Amygdala (tissue), 56 donors: Measurements from ENCODE around the gene CCDC170.
A peak's percentile ranks its signal among the peaks of the same experiment; 100 is the strongest.
"Not testable (repeated sequence)": the region's sequence is repeated elsewhere in the genome, so short reads cannot be mapped to it uniquely, and the experiment has no call there.

Source experiments
- DNase-seq, 56 donors: peaks; one replicate each; lab custom pipeline; 2025; lab: John Stamatoyannopoulos, UW

Gene CCDC170

DNA sequence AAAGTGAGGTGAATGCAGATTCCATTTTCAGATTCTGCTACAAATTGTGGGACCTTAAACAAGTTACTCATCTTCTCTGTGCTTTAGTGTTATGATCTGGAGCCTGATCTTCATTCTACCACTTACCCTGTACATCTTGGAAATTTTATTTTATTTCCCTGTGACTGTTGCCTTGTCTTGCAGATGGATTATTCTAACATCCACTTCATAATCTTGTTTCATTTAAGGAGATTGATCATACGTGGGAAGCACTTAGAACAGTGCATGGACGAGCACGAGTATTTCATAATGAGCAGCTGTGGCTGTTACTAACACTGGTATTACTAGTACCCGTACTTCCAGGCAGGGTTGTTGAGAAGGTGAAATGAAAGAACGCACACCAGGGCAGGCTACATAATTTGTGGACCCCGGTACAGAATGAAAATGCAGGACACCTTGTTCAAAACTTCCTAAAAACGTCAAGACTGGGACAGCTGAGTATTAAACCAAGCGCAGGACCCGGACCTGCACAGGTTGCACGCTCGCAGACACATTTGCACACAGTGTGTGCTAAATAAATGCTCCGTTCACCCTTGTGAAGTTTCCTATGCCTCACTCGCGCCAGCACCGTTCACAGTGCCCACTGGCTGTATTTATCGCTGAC is 535 bp upstream of the CCDC170 start:
- DNase-seq = peak in 1 of 56 donors; percentile 28

DNA sequence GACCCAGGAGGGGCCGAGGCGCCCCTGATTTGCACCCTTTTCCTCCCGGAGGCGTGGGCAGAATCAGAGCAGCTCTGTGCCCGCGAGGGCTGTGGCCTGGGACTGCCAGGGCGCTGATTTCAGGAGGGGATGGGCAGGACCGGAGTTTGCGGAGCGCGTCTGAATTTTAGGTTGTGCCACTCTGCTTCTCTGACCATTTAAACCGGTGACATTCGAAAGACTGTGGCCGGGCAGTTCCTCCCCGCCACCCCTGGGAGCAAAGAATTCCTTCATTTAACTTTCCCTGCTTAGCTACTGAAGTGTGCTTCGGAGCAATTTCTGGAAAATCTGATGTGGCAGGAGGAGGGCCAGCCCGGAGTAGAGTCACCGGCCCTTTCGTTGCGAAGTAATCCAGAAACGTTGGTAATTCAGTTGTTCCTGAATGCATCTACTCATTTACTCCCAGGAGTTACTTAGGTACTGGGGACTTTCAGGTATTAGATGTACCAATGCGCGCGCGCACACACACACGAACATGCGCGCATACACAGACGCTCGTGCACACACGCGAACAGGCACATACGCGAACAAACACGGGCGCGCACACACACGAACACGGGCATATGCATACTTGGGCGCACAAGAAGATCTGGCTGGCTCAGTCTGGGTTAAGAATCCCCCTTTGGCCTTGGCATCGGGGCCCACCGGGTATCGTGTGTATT is 568 bp downstream of the CCDC170 start:
- peak in 26 of 56 donors; percentile 1 to 41 (median 15) for DNase-seq

DNA sequence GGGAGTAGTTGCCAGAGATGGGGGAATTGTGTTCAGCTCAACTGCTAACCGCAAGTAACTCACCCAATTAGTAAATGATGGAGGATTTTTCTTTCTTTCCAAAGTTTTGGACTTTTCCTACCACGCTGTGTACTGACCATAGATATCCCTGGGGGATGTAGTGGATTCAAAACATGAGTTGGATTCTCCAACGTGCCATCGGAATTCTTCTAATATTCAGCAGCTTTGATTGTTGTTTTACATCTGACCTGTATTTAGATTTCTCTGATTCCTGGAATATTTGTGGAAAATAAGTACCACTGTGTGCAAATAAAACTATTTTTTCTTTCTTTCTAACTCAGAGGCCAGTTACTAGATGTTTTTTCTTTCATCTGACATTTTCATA is 1.1 kb downstream of the CCDC170 start:
- DNase-seq = no peak

- DNase-seq = no peak
Observed at GRCh38 chr6:151495380-151495779, 1.6 kb downstream of the CCDC170 start.

DNA sequence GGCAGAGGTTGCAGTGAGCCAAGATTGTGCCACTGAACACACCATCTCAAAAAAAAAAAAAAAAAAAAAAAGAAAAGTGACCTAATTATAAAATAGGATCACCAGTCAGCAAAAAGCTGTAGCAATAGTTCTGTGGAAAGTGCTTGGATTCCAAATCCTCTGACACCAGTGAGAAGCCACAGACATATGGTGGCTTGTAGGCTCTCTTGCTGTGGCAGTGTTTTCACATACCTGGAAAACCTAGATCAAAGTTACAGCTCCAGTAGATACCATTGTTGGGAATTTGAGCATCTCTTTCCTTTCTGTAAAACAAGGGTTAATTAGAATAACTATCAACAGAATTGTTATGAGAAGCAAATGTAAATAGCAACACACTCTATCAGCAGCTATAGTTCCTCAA is 4.1 kb downstream of the CCDC170 start:
- no peak for DNase-seq

DNA sequence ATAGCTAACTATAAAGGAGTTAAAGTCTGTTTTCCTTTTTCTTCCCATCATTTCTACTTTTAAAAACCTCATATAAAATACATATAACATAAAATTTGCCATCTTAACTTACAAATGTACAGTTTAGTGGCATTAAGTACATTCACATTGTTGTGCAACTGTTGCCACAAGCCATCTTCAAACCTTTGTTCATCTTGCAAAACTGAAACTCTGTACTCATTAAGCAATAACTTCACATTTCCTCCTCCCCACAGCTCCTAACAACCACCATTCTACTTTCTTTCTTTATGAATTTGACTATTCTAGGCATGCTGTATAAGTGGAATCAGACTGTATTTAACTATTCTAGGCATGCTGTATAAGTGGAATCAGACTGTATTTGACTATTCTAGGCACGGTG is 4.5 kb downstream of the CCDC170 start:
- no peak for DNase-seq

DNA sequence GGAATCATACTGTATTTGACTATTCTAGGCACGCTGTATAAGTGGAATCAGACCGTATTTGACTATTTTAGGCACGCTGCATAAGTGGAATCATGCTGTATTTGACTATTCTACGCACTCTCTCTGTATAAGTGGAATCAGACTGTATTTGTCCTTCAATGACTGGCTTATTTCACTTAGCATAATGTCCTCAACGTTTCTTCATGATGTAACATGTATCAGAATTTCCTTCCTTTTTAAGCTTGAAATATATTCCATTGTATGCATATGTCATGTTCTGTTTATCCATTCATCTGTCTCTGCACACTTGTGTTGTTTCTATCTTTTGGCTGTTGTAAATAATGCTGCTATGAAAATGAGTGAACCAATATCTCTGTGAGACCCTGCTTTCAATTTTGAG is 5.7 kb downstream of the CCDC170 start:
- DNase-seq = no peak

GRCh38 chr6:151501511-151502136 is 7.8 kb downstream of the CCDC170 start:
- no peak for DNase-seq

- no peak for DNase-seq
Observed at GRCh38 chr6:151502499-151502898, 8.7 kb downstream of the CCDC170 start.

DNA sequence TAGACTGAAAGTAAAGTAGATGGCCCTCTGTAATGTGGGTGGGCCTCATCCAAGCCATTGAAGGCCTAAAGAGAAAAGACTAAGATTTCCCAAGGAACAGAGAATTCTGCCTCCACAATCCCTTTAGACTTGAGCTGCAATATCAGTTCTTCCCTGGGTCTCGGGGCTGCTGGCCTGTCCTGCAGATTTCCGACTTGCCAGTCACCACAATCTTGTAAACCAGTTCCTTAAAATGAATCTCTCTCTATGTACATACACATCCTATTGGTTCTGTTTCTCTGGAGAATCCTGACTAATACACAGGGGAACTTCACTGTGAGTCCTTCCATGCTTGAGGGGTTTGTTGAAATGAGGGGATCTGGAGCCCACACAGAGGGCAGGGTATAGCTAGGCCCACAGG is 12.9 kb downstream of the CCDC170 start:
- no peak for DNase-seq

DNA sequence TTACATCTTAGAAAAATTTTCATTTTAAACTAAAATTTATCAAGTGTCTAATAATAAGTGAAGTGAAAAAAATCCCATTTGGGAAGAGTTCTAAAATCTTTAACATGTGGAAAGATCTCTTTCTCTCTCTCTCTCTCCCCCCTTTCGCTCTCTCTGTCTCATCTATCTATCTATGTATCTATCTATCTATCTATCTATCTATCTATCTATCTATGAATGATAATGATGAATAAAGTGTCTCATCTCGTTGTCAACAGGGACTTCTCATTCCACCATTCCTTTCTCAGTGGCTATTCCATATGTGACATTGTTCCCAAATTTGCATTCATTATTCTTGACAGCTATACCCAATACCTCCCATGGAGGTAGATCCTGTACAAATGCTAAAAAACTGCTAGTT is 15.2 kb downstream of the CCDC170 start:
- DNase-seq = no peak

DNA sequence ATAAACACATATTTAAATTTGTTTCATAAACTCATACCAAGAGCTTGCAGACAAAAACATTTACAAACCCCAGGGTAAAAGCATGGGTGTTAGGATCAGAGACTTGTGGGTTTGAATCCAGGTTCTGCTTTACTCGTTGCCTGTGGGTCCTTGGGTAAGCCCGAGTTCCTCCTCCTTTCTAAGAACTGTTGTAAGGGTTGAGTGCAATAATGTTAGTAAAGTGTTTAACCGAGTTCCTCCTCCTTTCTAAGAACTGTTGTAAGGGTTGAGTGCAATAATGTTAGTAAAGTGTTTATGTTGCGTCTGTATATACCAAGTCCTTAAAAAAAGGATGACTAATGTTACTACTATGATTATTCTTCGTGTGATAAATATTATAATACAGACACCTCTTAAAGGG is 18.7 kb downstream of the CCDC170 start:
- no peak for DNase-seq

- no peak for DNase-seq
Observed at GRCh38 chr6:151514000-151514730, 20.3 kb downstream of the CCDC170 start.

GRCh38 chr6:151518992-151519391 is 25.2 kb downstream of the CCDC170 start:
- DNase-seq = not testable (repeated sequence)

DNA sequence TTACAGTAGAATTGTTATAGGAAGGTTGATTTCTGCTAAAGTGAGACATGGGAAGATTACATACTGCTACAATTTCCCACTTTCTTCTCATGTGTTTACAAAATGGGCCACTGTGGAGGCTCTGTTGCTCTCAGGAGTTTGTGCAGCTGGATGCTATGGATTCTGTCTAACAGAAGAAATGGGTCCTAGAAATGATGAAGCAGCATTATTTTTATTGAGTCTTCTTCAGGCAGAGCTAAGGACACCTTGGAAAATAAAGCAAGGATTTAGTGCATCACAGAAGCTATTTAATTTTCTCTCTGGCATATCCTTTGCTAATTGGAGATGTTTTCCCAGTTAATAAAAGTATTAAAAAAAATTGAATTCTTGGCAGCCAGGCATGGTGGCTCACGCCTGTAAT is 29.2 kb downstream of the CCDC170 start:
- DNase-seq = no peak

DNA sequence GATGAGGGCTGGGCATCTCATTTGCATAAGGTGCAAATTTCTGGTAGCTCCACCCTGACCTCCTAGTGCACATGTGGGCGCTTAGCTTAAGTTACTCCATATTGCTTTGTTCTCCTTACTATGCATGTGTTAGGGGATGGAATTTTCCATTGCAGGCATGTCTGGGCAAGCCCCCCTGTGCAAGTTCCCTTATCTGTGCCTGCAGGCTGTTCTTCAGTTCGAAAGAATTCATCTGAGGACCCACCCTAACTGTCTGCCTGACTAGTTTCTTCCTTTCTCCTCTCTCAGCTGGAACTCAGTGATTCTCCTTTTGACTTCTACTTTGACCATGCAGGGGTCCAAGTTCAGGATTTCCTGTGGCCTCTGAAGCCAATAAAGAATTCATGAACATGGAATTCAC is 30.2 kb downstream of the CCDC170 start:
- no peak for DNase-seq

DNA sequence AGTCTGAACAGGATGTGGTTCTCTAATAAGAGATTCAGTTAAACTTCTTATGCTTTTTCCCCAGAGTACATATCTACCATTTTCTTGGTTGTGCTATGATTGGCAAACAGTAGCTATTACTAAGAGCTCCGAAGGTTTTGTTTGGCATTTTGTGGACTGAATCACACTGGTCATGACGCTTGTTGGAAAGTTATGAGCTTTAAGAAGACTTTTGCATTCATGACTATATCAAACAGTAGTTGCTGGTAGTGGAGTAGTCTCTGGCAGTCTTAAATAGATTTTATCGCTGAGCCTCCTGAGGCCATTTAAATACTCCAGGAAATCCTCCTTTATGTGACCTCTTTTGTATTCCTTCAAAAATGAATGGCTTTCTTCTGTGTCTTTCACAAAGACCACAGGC is 40.8 kb downstream of the CCDC170 start:
- DNase-seq = no peak

GRCh38 chr6:151535476-151536187 is 41.8 kb downstream of the CCDC170 start:
- DNase-seq = no peak

DNA sequence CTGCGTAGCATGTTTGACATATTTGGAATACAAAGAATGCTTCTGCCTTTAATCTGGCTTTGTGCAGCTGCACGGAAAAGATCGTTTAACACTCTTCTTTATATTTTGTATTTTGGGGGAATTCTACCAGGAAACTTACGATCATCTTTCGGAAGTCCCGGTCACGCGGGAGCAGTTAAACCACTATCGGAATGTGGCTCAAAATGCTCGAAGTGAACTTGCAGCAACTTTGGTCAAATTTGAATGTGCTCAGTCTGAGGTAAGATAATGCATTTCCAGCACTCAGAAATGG is 42.3 kb downstream of the CCDC170 start:
- DNase-seq = no peak

DNA sequence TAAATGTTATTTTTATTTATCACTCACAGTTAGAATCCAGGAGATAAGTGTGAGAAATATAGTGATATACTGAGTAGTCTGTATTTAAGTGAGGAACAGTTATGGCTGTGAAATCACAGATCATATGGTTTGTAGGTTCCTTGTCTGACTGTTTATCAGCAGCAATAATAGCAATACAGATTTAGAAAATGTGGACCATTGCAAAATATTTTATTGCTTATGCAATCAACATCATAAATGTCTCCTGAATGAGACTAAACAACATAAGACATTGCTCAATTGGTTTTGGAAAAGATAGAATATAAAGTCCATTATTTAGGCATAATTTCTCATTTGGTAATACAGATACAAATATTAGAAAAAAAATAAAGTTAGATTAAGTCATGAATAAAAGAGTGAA is 43.7 kb downstream of the CCDC170 start:
- no peak for DNase-seq
